Breast epithelium (tissue), 3 donors: ENCODE data around the gene PFKFB3.

ENCODE experiments used
- CTCF ChIP-seq, 3 donors: fragments of 450-650 bp; IDR thresholded peaks; one replicate each; pipeline ENCODE4 v1.5.1; 2016 to 2017; ENCODE audit warnings: antibody characterized with exemption in 3 of 3, mild to moderate bottlenecking in 3 of 3, moderate library complexity in 3 of 3
- POLR2A ChIP-seq: fragments of 450-650 bp; IDR thresholded peaks from one replicate; pipeline ENCODE4 v1.6.1; 2016; ENCODE audit warnings: antibody characterized with exemption, mild to moderate bottlenecking, moderate library complexity
- POLR2AphosphoS5 ChIP-seq, 3 donors: sonication (generic); formaldehyde crosslinking; IDR thresholded peaks; one replicate each; pipeline ENCODE4 v1.6.1; 2017; ENCODE audit warnings: antibody characterized with exemption in 3 of 3

DNA sequence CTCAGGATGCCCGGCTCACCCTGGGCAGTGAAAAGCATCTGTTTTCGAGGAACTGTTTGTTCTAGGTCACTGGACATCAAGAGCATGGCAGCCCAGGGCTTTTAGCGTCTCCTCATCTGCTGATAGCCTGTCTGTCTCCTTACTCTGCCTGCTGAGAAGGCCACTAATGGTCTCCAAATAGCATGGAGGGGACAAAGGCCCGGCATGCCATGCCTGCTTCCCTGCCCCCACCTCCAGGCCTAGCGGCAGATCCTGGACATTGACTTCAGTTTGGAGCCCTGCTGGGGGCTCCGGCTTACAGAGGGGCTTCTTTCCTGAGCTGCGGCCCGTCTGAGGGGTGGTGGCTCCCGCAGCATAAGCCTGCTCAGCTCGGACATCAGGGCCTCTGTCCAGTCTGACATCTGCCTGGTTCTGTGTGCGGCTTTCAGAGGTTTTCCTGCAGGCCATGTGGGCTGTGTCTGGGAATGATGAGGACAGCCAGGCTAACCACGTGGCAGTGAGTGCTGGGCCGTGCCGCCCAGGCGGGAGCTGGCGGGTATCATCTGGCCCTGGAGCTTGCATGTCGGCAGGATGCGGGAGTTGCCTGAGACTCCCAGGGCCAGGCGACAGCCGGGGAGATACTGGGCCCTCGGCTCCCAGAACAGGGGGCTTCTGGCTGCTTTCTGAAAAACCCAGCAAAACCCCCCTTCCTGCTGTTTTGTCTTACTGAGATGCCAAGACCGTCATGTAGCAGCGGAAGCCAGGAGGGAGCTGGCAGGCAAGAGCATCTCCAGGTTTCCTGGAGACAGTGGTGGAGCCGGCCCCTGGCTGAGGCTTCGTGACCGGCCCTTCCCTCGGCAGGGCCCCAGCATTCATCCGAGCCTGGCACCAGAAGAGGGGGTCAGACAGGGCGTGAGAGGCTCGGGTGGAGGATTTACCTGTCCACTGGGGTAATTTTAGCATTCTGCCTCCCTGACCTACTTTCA lies 9.2 kb downstream of the PFKFB3 start:
- TF ChIP-seq CTCF (IDR thresholded peaks at IDR 0.05) (no peak), POLR2AphosphoS5 (IDR thresholded peaks at IDR 0.05) (no peak), POLR2A (no peak)
